Ectodermal cell (in vitro differentiated cells): Measurements from ENCODE around the gene UPK1A.
"Not testable (repeated sequence)": the region's sequence is repeated elsewhere in the genome, so short reads cannot be mapped to it uniquely, and the experiment has no call there.

ENCODE experiments used
- H3K27ac ChIP-seq: 2 replicates; pipeline ENCODE4 v1.7.0; 2013; ENCODE audit warnings: mild to moderate bottlenecking, low read depth, low read length; ENCODE audit not compliant: insufficient read depth, poor library complexity, severe bottlenecking
- H3K27me3 ChIP-seq: 2 replicates; pipeline ENCODE4 v1.7.0; 2013; ENCODE audit warnings: mild to moderate bottlenecking, low read length; ENCODE audit not compliant: insufficient read depth, control insufficient read depth, poor library complexity, severe bottlenecking
- H3K36me3 ChIP-seq: one replicate; pipeline ENCODE4 v1.7.0; 2013; ENCODE audit warnings: low read length; ENCODE audit not compliant: control insufficient read depth, insufficient read depth
- H3K4me1 ChIP-seq: one replicate; pipeline ENCODE4 v1.7.0; 2013; ENCODE audit warnings: low read length; ENCODE audit not compliant: control insufficient read depth, insufficient read depth
- H3K4me3 ChIP-seq: 2 replicates; pipeline ENCODE4 v1.7.0; 2013; ENCODE audit warnings: low read depth, low read length, control low read depth; ENCODE audit not compliant: insufficient read depth
- H3K9me3 ChIP-seq: 2 replicates; pipeline ENCODE4 v1.7.0; 2013; ENCODE audit warnings: mild to moderate bottlenecking, low read length, moderate library complexity; ENCODE audit not compliant: control insufficient read depth
- WGBS, 2 experiments: methylation state at CpG; one replicate each; pipeline ENCODE4 v1.1.7; 2013; ENCODE audit warnings: missing lambda C conversion rate in 2 of 2; 5-methylcytosine and 5-hydroxymethylcytosine counted together

UPK1A gene

GRCh38 chr19:35689836-35690235 lies 23.5 kb downstream of the UPK1A start:
- WGBS, 2 experiments, result 95% methylated on average over 2 to 4 of the region's 4 CpGs
- Histone ChIP-seq H3K36me3 (no peaks in the 10 kb centered on the region), H3K27ac (no peak overlapping the region), H3K4me1 (no peaks in the 10 kb centered on the region), H3K9me3 (no peaks in the 10 kb centered on the region), H3K27me3 (no peaks in the 10 kb centered on the region), H3K4me3 (no peak overlapping the region)

GRCh38 chr19:35691106-35691505 lies 24.8 kb downstream of the UPK1A start:
- not testable (repeated sequence) for H3K4me1 ChIP-seq, H3K27ac ChIP-seq, H3K9me3 ChIP-seq, H3K36me3 ChIP-seq, H3K27me3 ChIP-seq, H3K4me3 ChIP-seq
- 93 to 94% methylated on average over 37 of the region's 37 CpGs for WGBS, 2 experiments

- Histone ChIP-seq H3K36me3 (no peaks in the 10 kb centered on the region), H3K4me3 (no peak overlapping the region), H3K9me3 (no peaks in the 10 kb centered on the region), H3K4me1 (no peaks in the 10 kb centered on the region), H3K27me3 (no peaks in the 10 kb centered on the region), H3K27ac (no peak overlapping the region)
- WGBS, 2 experiments, result 91% methylated on average over 11 of the region's 11 CpGs
Observed at GRCh38 chr19:35692010-35692409, 25.7 kb downstream of the UPK1A start.

- H3K9me3 ChIP-seq, result no peaks in the 10 kb centered on the region
- 25 to 36% methylated on average over 7 to 8 of the region's 8 CpGs for WGBS, 2 experiments
- no peaks in the 10 kb centered on the region for H3K36me3 ChIP-seq
- no peak overlapping the region for H3K4me3 ChIP-seq
- H3K27ac ChIP-seq, result no peak overlapping the region
- no peaks in the 10 kb centered on the region for H3K4me1 ChIP-seq
- H3K27me3 ChIP-seq, result no peaks in the 10 kb centered on the region
Observed at GRCh38 chr19:35693422-35693821, 27.1 kb downstream of the UPK1A start.

GRCh38 chr19:35693835-35694599 lies 27.7 kb downstream of the UPK1A start:
- H3K36me3 ChIP-seq, result no peaks in the 10 kb centered on the region

GRCh38 chr19:35695895-35696422 lies 29.6 kb downstream of the UPK1A start:
- Histone ChIP-seq H3K4me1 (no peaks in the 10 kb centered on the region), H3K4me3 (no peak overlapping the region), H3K27ac (no peak overlapping the region), H3K36me3 (no peaks in the 10 kb centered on the region), H3K27me3 (no peaks in the 10 kb centered on the region), H3K9me3 (no peaks in the 10 kb centered on the region)
- WGBS, 2 experiments, result 89 to 93% methylated on average over 2 of the region's 2 CpGs

More at GRCh38 chr19:35693835-35694599, 27.7 kb downstream of the UPK1A start:
- 45 to 52% methylated on average over 8 of the region's 8 CpGs for WGBS, 2 experiments
- H3K27ac ChIP-seq, result no peak overlapping the region
- no peaks in the 10 kb centered on the region for H3K4me1 ChIP-seq
- H3K27me3 ChIP-seq, result no peaks in the 10 kb centered on the region
- no peaks in the 10 kb centered on the region for H3K9me3 ChIP-seq
- H3K4me3 ChIP-seq, result no peak overlapping the region

- 86 to 88% methylated on average over 4 of the region's 4 CpGs for WGBS, 2 experiments
- Histone ChIP-seq H3K4me3 (no peak overlapping the region), H3K27me3 (peaks cover 4% of the 10 kb centered on the region), H3K27ac (no peak overlapping the region), H3K4me1 (no peaks in the 10 kb centered on the region), H3K36me3 (no peaks in the 10 kb centered on the region), H3K9me3 (no peaks in the 10 kb centered on the region)
Observed at GRCh38 chr19:35696835-35697234, 30.5 kb downstream of the UPK1A start.

- Histone ChIP-seq H3K27ac (no peak overlapping the region), H3K27me3 (peaks cover 29% of the 10 kb centered on the region), H3K4me3 (peak overlapping the region; percentile 30), H3K9me3 (no peaks in the 10 kb centered on the region), H3K36me3 (no peaks in the 10 kb centered on the region), H3K4me1 (no peaks in the 10 kb centered on the region)
- WGBS, 2 experiments, result 1% methylated on average over 50 of the region's 50 CpGs
Observed at GRCh38 chr19:35702223-35703012, 36.1 kb downstream of the UPK1A start.

GRCh38 chr19:35703343-35703742 lies 37.0 kb downstream of the UPK1A start:
- Histone ChIP-seq H3K4me1 (no peaks in the 10 kb centered on the region), H3K27me3 (peaks cover 29% of the 10 kb centered on the region), H3K9me3 (no peaks in the 10 kb centered on the region), H3K4me3 (no peak overlapping the region), H3K36me3 (no peaks in the 10 kb centered on the region), H3K27ac (no peak overlapping the region)
- 65 to 66% methylated on average over 7 to 8 of the region's 9 CpGs for WGBS, 2 experiments

- Histone ChIP-seq H3K4me1 (no peaks in the 10 kb centered on the region), H3K27me3 (peaks cover 29% of the 10 kb centered on the region), H3K9me3 (no peaks in the 10 kb centered on the region), H3K4me3 (no peak within 1 kb of the TSS), H3K27ac (no peak within 1 kb of the TSS), H3K36me3 (no peaks in the 10 kb centered on the region)
- 31 to 35% methylated on average over 24 of the region's 24 CpGs for WGBS, 2 experiments
Observed at GRCh38 chr19:35704218-35704617, 37.9 kb downstream of the UPK1A start, which contains the start of gene ZBTB32. Gene ZBTB32 (plus strand): TSS chr19:35704558. CDS start chr19:35714627, 10,069 bp downstream.
